B cell (primary cell): Measurements from ENCODE around the gene STK16.

ENCODE experiments used
- CTCF ChIP-seq: fragments of 200-600 bp; IDR thresholded peaks from one replicate; pipeline ENCODE4 v1.8.0; 2022; ENCODE audit warnings: antibody characterized with exemption, mild to moderate bottlenecking
- EZH2 ChIP-seq: IDR thresholded peaks from 2 replicates; pipeline ENCODE4 v1.6.1; 2012; ENCODE audit warnings: borderline replicate concordance, low read depth, mild to moderate bottlenecking, moderate library complexity, low read length; ENCODE audit not compliant: insufficient read depth, poor library complexity, severe bottlenecking

GRCh38 chr2:219213486-219214071, 31.7 kb upstream of the STK16 start:
- TF ChIP-seq CTCF (no peak), EZH2 (no peak)
